GM13976 (cell line): ENCODE data around the gene PLK3.
"Not testable (repeated sequence)": the region's sequence is repeated elsewhere in the genome, so short reads cannot be mapped to it uniquely, and the experiment has no call there.

ENCODE experiments used
- DNase-seq: peaks from one replicate; pipeline ENCODE4 v3.0.0; 2012; ENCODE audit warnings: low spot score
- CTCF ChIP-seq: IDR thresholded peaks from 2 replicates; pipeline ENCODE4 v1.5.1; 2012; ENCODE audit warnings: borderline replicate concordance, mild to moderate bottlenecking; ENCODE audit not compliant: insufficient read depth; ENCODE audit errors: extremely low read depth, missing control alignments, control extremely low read depth
- in situ Hi-C: fragments of 300-500 bp; cut with MboI; formaldehyde crosslinking; loops from one replicate; pipeline ENCODE4 v1.12.0; 2022; ENCODE audit warnings: low sequenced_read_pairs, mixed read lengths, inconsistent platforms; ENCODE audit not compliant: unreplicated experiment

PLK3 gene

DNA sequence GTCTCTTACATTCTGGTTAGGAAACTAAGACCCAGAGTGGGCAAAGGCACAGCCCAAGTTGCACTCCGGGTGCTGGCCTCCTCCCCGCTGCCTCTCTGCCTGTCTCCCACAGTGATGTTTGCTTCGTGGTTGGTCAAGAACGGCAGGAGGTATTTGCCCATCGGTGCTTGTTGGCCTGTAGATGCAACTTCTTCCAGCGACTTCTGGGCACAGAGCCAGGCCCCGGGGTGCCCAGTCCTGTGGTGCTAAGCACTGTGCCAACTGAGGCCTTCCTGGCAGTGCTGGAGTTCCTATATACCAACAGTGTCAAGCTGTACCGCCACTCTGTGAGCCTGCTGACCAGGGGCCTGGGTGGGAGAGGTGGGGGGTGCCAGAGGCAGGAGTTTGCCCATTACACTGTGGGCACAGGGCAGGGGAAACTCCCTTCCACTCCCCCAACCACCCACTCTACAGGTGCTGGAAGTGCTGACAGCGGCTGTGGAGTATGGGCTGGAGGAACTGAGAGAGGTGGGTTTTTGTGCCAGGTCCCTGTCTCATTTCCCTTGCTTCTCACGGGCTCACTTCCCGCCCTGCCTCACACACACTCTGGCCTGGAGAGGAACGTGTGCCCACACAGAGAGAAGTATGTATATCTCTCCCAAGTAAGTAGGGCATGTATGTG, 10.1 kb downstream of the PLK3 start:
- in situ Hi-C loops, result no loop called here
- no peak for TF ChIP-seq CTCF
- DNase-seq, result no peak

GRCh38 chr1:44810762-44811105, 10.6 kb downstream of the PLK3 start:
- DNase-seq, in situ Hi-C loops: not testable (repeated sequence)

- in situ Hi-C loops, result no loop called here
- no peak for TF ChIP-seq CTCF
Measured at GRCh38 chr1:44811234-44811633, 11.1 kb downstream of the PLK3 start.

GRCh38 chr1:44812822-44813543, 12.8 kb downstream of the PLK3 start:
- in situ Hi-C loops, result no loop called here
- DNase-seq, result no peak
- no peak for TF ChIP-seq CTCF

More at GRCh38 chr1:44811234-44811633, 11.1 kb downstream of the PLK3 start:
- DNase-seq, result no peak

GRCh38 chr1:44815926-44816325, 15.7 kb downstream of the PLK3 start:
- DNase-seq, in situ Hi-C loops: not testable (repeated sequence)

- DNase-seq, result no peak
- in situ Hi-C loops, result no loop called here
- TF ChIP-seq CTCF, result no peak
Measured at GRCh38 chr1:44817307-44817706, 17.1 kb downstream of the PLK3 start.

DNA sequence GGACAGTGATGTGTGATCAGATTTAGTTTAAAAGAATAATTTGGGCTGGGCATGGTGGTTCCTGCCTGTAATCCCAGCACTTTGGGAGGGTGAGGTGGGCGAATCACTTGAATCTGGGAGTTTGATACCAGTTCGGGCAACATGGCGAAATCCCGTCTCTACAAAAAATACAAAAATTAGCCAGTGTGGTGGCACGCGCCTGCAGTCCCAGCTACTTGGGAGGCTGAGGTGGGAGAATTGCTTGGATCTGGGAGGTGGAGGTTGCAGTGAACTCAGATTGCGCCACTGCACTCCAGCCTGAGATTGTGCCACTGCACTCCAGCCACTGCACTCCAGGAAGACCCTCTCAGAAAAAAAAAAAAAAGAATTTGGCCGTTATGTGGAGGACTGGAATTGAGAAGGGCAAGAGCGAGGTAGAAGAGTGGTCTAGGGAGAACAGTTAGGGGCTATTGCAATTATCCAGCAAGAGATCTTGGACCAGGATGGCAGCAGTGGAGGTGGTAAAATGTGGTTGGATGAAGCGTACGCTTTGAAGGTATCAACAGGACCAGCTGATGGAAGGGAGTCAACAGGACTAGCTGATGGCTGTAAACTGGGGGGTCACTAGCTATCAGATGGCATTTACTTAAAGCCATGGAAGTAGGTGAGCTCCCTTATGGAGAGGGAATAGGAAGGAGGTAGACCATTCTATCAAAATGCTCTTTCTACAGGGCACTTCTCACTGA, 17.8 kb downstream of the PLK3 start:
- in situ Hi-C loops, result no loop called here
- TF ChIP-seq CTCF, result no peak
- DNase-seq, result no peak
